PC-9 (cell line): ENCODE measurements around the gene P3H3. TPM values are rescaled to one million over a fixed set of nuclear protein-coding genes. Genes with fewer than 3 reads are reported as not detected.

Experiments used
- BruUV-seq: library from RNA; stranded (reverse); fragments of 400-500 nt; replicated peaks from 2 replicates; lab custom pipeline; 2021; lab: Mats Ljungman, UMichigan
- CTCF ChIA-PET: fragments of 300-600 bp; sonication (Branson Sonifier 250); formaldehyde crosslinking; loops from one replicate; lab custom pipeline; 2022; ENCODE audit warnings: antibody characterized with exemption; lab: Charles Lee
- POLR2A ChIA-PET: fragments of 300-600 bp; sonication (Branson Sonifier 250); formaldehyde crosslinking; loops from one replicate; lab custom pipeline; 2022; ENCODE audit warnings: antibody characterized with exemption; ENCODE audit not compliant: unreplicated experiment; lab: Charles Lee
- DNase-seq, 2 experiments: peaks; one replicate each; pipeline versions ENCODE4 v3.0.0 to v3.0.0-alpha.2; 2015 to 2022; ENCODE audit warnings: mixed read lengths in 1 of 2
- H2AFZ ChIP-seq: fragments of 200-600 bp; sonication (generic); 2 replicates; pipeline ENCODE4 v1.8.1; 2017; ENCODE audit warnings: antibody characterized with exemption
- H3F3A ChIP-seq: fragments of 200-600 bp; sonication (generic); 2 replicates; pipeline ENCODE4 v1.8.1; 2017; ENCODE audit warnings: antibody characterized with exemption, mild to moderate bottlenecking, low read depth; ENCODE audit not compliant: insufficient read depth
- H3K27ac ChIP-seq: fragments of 200-600 bp; sonication (generic); 2 replicates; pipeline ENCODE4 v1.6.1; 2016; ENCODE audit warnings: mixed run types
- H3K27me3 ChIP-seq: fragments of 200-600 bp; sonication (generic); 2 replicates; pipeline ENCODE4 v1.6.1; 2016; ENCODE audit warnings: low read depth, mixed run types; ENCODE audit not compliant: insufficient read depth
- H3K36me3 ChIP-seq: fragments of 200-600 bp; sonication (generic); 2 replicates; pipeline ENCODE4 v1.6.1; 2016; ENCODE audit warnings: low read depth, mixed run types
- H3K4me1 ChIP-seq: fragments of 200-600 bp; sonication (generic); replicated peaks from 2 replicates; pipeline ENCODE4 v1.6.1; 2016; ENCODE audit warnings: mixed run types; ENCODE audit not compliant: insufficient read depth
- H3K4me2 ChIP-seq: fragments of 200-600 bp; sonication (generic); 2 replicates; pipeline ENCODE4 v1.6.1; 2017; ENCODE audit warnings: mixed run types
- H3K4me3 ChIP-seq: fragments of 200-600 bp; sonication (generic); 2 replicates; pipeline ENCODE4 v1.6.1; 2016; ENCODE audit warnings: mixed run types
- H3K79me2 ChIP-seq: fragments of 200-600 bp; sonication (generic); 2 replicates; pipeline ENCODE4 v1.6.1; 2017; ENCODE audit warnings: low read depth, mixed run types
- H3K9me2 ChIP-seq: fragments of 200-600 bp; sonication (generic); 2 replicates; pipeline ENCODE4 v1.8.1; 2017; ENCODE audit warnings: mild to moderate bottlenecking; ENCODE audit not compliant: insufficient read depth
- H3K9me3 ChIP-seq: fragments of 200-600 bp; sonication (generic); 2 replicates; pipeline ENCODE4 v1.8.1; 2016; ENCODE audit warnings: low read depth; ENCODE audit not compliant: insufficient read depth
- H4K20me1 ChIP-seq: fragments of 200-600 bp; sonication (generic); 2 replicates; pipeline ENCODE4 v1.8.1; 2017; ENCODE audit not compliant: insufficient read depth
- CTCF ChIP-seq: fragments of 200-600 bp; sonication (generic); conservative IDR thresholded peaks from 2 replicates; pipeline ENCODE4 v1.6.1; 2017; ENCODE audit warnings: mixed run types, antibody characterized with exemption, mild to moderate bottlenecking, moderate library complexity
- EZH2 ChIP-seq: fragments of 200-600 bp; sonication (generic); IDR thresholded peaks from 2 replicates; pipeline ENCODE4 v1.8.0; 2017; ENCODE audit warnings: antibody characterized with exemption, low read depth
- intact Hi-C: fragments of 100-400 bp; cut with micrococcal nuclease; formaldehyde crosslinking; loops from one replicate; pipeline ENCODE4 v1.10.0; 2022; ENCODE audit not compliant: unreplicated experiment
- total RNA-seq: library from RNA; stranded (reverse); gene quantifications from 2 replicates; pipeline ENCODE4 v1.2.3, GENCODE V29; 2021

P3H3 gene
- total RNA-seq, 1 experiment from 2014 or later, result 0.52 TPM

DNA sequence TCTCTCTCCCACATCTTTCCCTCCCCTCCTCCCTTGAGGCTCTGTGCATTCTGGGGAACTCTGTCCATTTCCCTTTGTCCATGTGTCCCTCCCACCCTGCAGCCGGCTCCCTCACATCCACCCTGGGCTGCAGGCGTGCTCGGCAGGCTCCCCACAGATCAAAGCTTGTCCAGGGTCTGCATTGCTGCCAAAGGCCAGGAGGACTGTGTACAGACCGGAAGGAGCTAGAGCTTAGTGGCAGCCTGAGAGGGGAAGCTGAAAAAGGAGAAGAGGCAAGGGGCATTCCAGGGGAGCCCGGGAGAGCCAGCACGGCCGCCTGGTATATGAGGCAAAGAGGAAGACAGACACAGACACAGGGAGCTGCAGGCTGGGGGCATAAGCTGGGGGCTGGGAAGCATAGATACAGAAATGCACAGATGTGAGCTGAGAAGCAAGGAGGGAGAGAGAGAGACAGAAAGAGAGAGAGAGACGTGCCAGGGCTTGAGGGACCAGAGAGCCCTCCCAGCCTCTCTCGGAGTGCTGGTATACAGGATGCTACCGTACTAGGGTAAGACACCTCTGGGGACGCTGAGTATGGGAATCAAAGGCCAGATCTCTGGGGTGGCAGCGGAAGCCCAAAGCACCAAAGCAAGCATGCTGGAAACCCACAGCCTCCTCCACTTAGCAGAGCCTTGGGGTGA is 35.5 kb upstream of the P3H3 start:
- Histone ChIP-seq H3K4me3 (no peak overlapping the region), H3K9me3 (no peaks in the 10 kb centered on the region), H3K36me3 (no peaks in the 10 kb centered on the region), H3K79me2 (no peaks in the 10 kb centered on the region), H3K4me1 (no peaks in the 10 kb centered on the region), H3K27ac (no peak overlapping the region), H2AFZ (no peak overlapping the region), H3K27me3 (peaks cover 52% of the 10 kb centered on the region), H3F3A (0 out of 2 replicates have a peak, but pooled peaks cover 2% of the 10 kb centered on the region), H4K20me1 (no peaks in the 10 kb centered on the region), H3K4me2 (no peak overlapping the region), H3K9me2 (no peaks in the 10 kb centered on the region)
- no peak for TF ChIP-seq EZH2
- POLR2A ChIA-PET, result interaction anchor here (0.7 to 0.8 kb wide), 2 partner anchors 9 to 546 kb away, joined by 5 to 8 read pairs; no protein-coding TSS in a partner anchor
- CTCF ChIA-PET, result no interaction called here
- no TSS peak for BruUV-seq
- intact Hi-C loops, result no loop called here
- DNase-seq, result no peak

- Histone ChIP-seq H3K27ac (no peak overlapping the region), H3K79me2 (no peaks in the 10 kb centered on the region), H3K27me3 (peaks cover 59% of the 10 kb centered on the region), H3K36me3 (no peaks in the 10 kb centered on the region), H3K9me3 (no peaks in the 10 kb centered on the region), H3K9me2 (no peaks in the 10 kb centered on the region), H3K4me2 (no peak overlapping the region), H3K4me1 (no peaks in the 10 kb centered on the region), H4K20me1 (no peaks in the 10 kb centered on the region), H3F3A (no peaks in the 10 kb centered on the region), H2AFZ (no peak overlapping the region), H3K4me3 (no peak overlapping the region)
- DNase-seq, result no peak
- POLR2A ChIA-PET, result no interaction called here
- intact Hi-C loops, result no loop called here
- CTCF ChIA-PET, result no interaction called here
- TF ChIP-seq EZH2 (no peak), CTCF (no peak)
- BruUV-seq, result no TSS peak
Observed at GRCh38 chr12:6795088-6795487, 33.1 kb upstream of the P3H3 start.

DNA sequence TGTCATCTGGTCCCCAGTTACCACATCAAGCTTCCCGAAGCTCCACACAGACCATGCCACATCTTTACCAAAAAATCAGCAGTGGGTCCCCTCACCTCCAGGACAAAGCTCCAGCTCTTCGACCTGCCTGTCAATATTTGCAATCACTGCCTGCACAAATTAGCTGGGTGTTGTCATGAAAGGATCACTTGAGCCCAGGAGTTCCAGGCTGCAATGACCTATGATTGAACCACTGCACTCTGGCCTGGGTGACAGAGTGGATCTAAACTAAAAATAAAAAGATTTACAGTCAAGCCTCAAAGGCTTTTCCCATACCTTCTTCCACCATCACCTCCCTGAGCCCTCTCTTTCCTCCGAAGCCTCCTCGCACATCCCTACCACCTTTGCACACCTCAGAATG is 31.6 kb upstream of the P3H3 start:
- Histone ChIP-seq H3K9me2 (no peaks in the 10 kb centered on the region), H2AFZ (no peak overlapping the region), H3K4me1 (no peaks in the 10 kb centered on the region), H3K27me3 (peaks cover 58% of the 10 kb centered on the region), H4K20me1 (no peaks in the 10 kb centered on the region), H3K36me3 (no peaks in the 10 kb centered on the region), H3K9me3 (no peaks in the 10 kb centered on the region), H3F3A (no peaks in the 10 kb centered on the region), H3K4me2 (no peak overlapping the region), H3K4me3 (no peak overlapping the region), H3K27ac (no peak overlapping the region), H3K79me2 (no peaks in the 10 kb centered on the region)
- CTCF ChIA-PET, result no interaction called here
- no TSS peak for BruUV-seq
- TF ChIP-seq EZH2 (no peak), CTCF (no peak)
- no peak for DNase-seq
- intact Hi-C loops, result no loop called here
- POLR2A ChIA-PET, result no interaction called here
